ENCODE measurements around the gene MED25. TPM values are rescaled to one million over a fixed set of nuclear protein-coding genes. Genes with fewer than 3 reads are reported as not detected.

The MED25 gene
- total RNA-seq, 1 experiment from 2014 or later, result 37.8 TPM

GRCh38 chr19:49850221-49850486, 32.1 kb downstream of the MED25 start:
- Histone ChIP-seq H3K4me2 (ENCODE audit: low read depth, low read length, poor library complexity, severe bottlenecking) (peak overlapping the region; percentile 92), H3K9me2 (replicated peaks; ENCODE audit: insufficient read depth, low read length) (no peaks in the 10 kb centered on the region), H4K20me1 (ENCODE audit: insufficient read depth, low read depth, low read length) (peaks cover 35% of the 10 kb centered on the region), H2AFZ (ENCODE audit: low read length) (no peak overlapping the region; the same call in 1 of the 2 replicates), H3K4me1 (ENCODE audit: low read length) (peaks cover 30% of the 10 kb centered on the region), H3K9ac (ENCODE audit: low read length) (peak overlapping the region; percentile 85; the same call in 1 of the 2 replicates), H3K36me3 (ENCODE audit: insufficient read depth, low read length) (peaks cover 3% of the 10 kb centered on the region; the same call in 1 of the 2 replicates), H3K9me3 (ENCODE audit: low read length) (no peaks in the 10 kb centered on the region; the same call in 1 of the 2 replicates), H3K27me3 (ENCODE audit: low read length) (no peaks in the 10 kb centered on the region), H3K79me2 (ENCODE audit: low read length) (peaks cover 29% of the 10 kb centered on the region), H3K4me3 (ENCODE audit: low read length) (peak overlapping the region; percentile 72), H3K27ac (ENCODE audit: low read length) (no peak overlapping the region)
- no peak for DNase-seq

DNA sequence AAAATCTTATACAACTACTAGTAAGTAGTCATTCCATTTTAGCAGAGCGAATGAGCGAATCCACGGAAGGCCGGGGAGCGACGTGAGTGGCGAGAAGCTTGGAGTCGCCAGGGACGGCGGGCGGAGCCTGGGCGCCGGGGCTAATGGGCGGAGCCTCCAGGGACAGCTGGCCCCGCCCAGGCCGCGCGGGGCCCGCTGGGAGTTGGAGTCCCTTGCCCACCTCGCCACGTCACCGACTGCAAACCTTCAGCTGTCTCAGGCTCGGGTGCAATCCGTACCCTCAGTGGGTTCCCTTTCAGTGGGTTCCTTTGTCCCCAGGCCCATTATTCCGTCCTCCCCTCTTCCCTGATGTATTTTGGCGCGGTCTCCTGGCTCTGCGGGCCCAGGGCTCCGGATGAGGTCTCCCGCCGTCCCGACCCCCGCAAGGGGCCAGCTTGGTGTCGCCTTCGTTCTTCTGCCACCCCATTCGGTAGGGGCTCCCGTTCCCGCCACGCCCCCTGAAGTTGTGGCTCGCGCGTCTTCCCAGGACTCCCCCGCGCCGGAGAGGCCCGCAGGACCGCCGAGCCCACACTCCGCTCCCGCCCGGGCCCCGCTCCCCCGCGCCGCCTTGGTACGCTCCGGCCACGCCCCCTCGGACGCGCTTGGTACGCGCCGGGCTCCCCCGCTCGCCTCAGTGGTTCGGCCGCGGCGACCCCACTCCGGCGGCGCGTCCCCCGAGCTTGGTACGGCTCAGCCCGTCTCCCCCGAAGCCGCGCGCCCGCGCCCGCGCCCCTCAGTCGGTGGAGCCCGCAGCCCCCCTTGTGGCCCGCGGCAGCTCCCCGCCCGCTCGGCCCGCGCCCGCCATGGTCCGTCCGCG, 32.6 kb downstream of the MED25 start, which contains the start of gene PTOV1:
Gene PTOV1, plus strand, starts transcription at position 673 of the 856 bp plus-strand sequence.
- no peaks in the 10 kb centered on the region for H3K9me2 ChIP-seq (replicated peaks; ENCODE audit: insufficient read depth, low read length)
- H3K4me2 ChIP-seq (ENCODE audit: low read depth, low read length, poor library complexity, severe bottlenecking), result peak within 1 kb of the TSS; percentile 92
- peaks cover 30% of the 10 kb centered on the region for H3K4me1 ChIP-seq (ENCODE audit: low read length)
- H3K9ac ChIP-seq (ENCODE audit: low read length), result peak within 1 kb of the TSS; percentile 85
- H4K20me1 ChIP-seq (ENCODE audit: insufficient read depth, low read depth, low read length), result peaks cover 40% of the 10 kb centered on the region
- no peaks in the 10 kb centered on the region; the same call in 1 of the 2 replicates for H3K9me3 ChIP-seq (ENCODE audit: low read length)
- peak within 1 kb of the TSS; percentile 87; the same call in 1 of the 2 replicates for H2AFZ ChIP-seq (ENCODE audit: low read length)
- no peaks in the 10 kb centered on the region for H3K27me3 ChIP-seq (ENCODE audit: low read length)
- H3K4me3 ChIP-seq (ENCODE audit: low read length), result peak within 1 kb of the TSS; percentile 72
- peak; percentile 98 for DNase-seq
- peak within 1 kb of the TSS; percentile 70 for H3K27ac ChIP-seq (ENCODE audit: low read length)
- peaks cover 29% of the 10 kb centered on the region for H3K79me2 ChIP-seq (ENCODE audit: low read length)
- H3K36me3 ChIP-seq (ENCODE audit: insufficient read depth, low read length), result peaks cover 3% of the 10 kb centered on the region

GRCh38 chr19:49851456-49852259, 33.6 kb downstream of the MED25 start:
- Histone ChIP-seq H3K27ac (ENCODE audit: low read length) (peak overlapping the region; percentile 70; the same call in 1 of the 2 replicates), H3K9me3 (ENCODE audit: low read length) (no peaks in the 10 kb centered on the region; the same call in 1 of the 2 replicates), H3K9ac (ENCODE audit: low read length) (peak overlapping the region; percentile 85), H3K36me3 (ENCODE audit: insufficient read depth, low read length) (peaks cover 8% of the 10 kb centered on the region), H3K4me3 (ENCODE audit: low read length) (peak overlapping the region; percentile 72), H3K4me1 (ENCODE audit: low read length) (peaks cover 30% of the 10 kb centered on the region), H4K20me1 (ENCODE audit: insufficient read depth, low read depth, low read length) (peaks cover 50% of the 10 kb centered on the region), H3K4me2 (ENCODE audit: low read depth, low read length, poor library complexity, severe bottlenecking) (peak overlapping the region; percentile 92), H3K27me3 (ENCODE audit: low read length) (no peaks in the 10 kb centered on the region), H3K79me2 (ENCODE audit: low read length) (peaks cover 29% of the 10 kb centered on the region), H2AFZ (ENCODE audit: low read length) (no peak overlapping the region), H3K9me2 (replicated peaks; ENCODE audit: insufficient read depth, low read length) (no peaks in the 10 kb centered on the region)
- DNase-seq, result peak; percentile 86

DNA sequence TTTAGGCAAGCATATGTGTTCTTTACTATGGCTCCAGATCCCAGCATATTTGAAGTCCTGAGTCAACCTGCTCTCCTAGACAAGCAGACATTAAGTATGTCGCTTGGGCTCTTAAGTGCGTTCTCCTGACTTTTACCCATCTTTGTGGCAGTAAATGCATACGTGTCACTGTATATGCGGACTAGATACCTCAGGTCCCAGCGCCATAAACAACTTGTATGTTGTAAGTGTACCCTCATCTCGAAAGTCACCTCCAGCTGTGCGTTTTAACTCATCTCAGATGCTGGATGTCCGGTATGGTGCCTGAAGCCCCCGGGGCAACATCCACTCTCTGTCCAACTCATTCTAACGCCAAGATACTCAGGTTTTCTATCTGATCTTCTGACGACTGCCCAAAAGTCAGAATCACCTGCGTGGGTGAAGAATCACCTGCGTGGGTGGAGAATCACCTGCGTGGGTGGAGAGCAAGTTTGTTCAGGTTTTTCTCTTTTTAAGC, 34.6 kb downstream of the MED25 start:
- H3K9me2 ChIP-seq (replicated peaks; ENCODE audit: insufficient read depth, low read length), result no peaks in the 10 kb centered on the region
- peaks cover 50% of the 10 kb centered on the region for H4K20me1 ChIP-seq (ENCODE audit: insufficient read depth, low read depth, low read length)
- no peaks in the 10 kb centered on the region for H3K27me3 ChIP-seq (ENCODE audit: low read length)
- DNase-seq, result peak; percentile 57
- peaks cover 30% of the 10 kb centered on the region for H3K4me1 ChIP-seq (ENCODE audit: low read length)
- peak overlapping the region; percentile 81 for H3K4me2 ChIP-seq (ENCODE audit: low read depth, low read length, poor library complexity, severe bottlenecking)
- peak overlapping the region; percentile 85 for H3K9ac ChIP-seq (ENCODE audit: low read length)
- no peaks in the 10 kb centered on the region; the same call in 1 of the 2 replicates for H3K9me3 ChIP-seq (ENCODE audit: low read length)
- no peak overlapping the region for H3K27ac ChIP-seq (ENCODE audit: low read length)
- peaks cover 29% of the 10 kb centered on the region for H3K79me2 ChIP-seq (ENCODE audit: low read length)
- no peak overlapping the region for H2AFZ ChIP-seq (ENCODE audit: low read length)
- H3K4me3 ChIP-seq (ENCODE audit: low read length), result peak overlapping the region; percentile 72
- peaks cover 16% of the 10 kb centered on the region for H3K36me3 ChIP-seq (ENCODE audit: insufficient read depth, low read length)

DNA sequence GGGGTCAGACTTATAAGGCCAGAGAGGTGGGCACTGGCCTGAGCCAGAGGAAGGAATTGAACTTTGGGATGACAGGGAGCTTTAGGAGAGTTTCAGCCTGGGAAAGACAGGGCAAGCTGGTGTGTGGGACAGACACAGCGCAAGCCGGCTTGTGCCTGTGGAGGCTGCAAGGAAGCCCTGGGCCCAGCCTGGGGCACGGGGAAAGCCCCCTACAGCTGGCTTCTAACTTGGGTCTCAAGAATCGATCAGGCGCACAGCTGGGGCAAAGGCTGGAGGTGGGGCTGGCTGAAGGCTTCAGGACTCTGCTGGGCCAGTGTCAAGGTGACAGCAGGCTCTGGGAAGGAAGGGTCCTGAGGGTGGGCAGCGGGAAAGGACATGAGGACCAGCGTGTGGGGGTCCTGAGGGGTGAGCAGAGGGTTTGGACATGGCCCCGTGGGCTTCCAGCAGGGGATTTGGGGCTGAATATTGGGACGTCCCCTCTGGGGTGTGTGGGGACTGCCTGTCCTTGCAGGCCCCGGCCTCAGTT, 35.8 kb downstream of the MED25 start:
- H2AFZ ChIP-seq (ENCODE audit: low read length), result no peak overlapping the region
- peaks cover 29% of the 10 kb centered on the region for H3K79me2 ChIP-seq (ENCODE audit: low read length)
- H3K4me3 ChIP-seq (ENCODE audit: low read length), result no peak overlapping the region
- H3K9ac ChIP-seq (ENCODE audit: low read length), result no peak overlapping the region; the same call in none of the 2 replicates
- H3K27me3 ChIP-seq (ENCODE audit: low read length), result no peaks in the 10 kb centered on the region
- no peaks in the 10 kb centered on the region for H3K9me2 ChIP-seq (replicated peaks; ENCODE audit: insufficient read depth, low read length)
- no peaks in the 10 kb centered on the region; the same call in 1 of the 2 replicates for H3K9me3 ChIP-seq (ENCODE audit: low read length)
- H3K4me2 ChIP-seq (ENCODE audit: low read depth, low read length, poor library complexity, severe bottlenecking), result no peak overlapping the region
- peaks cover 50% of the 10 kb centered on the region for H4K20me1 ChIP-seq (ENCODE audit: insufficient read depth, low read depth, low read length)
- DNase-seq, result no peak
- H3K4me1 ChIP-seq (ENCODE audit: low read length), result peaks cover 30% of the 10 kb centered on the region
- H3K36me3 ChIP-seq (ENCODE audit: insufficient read depth, low read length), result peaks cover 28% of the 10 kb centered on the region
- H3K27ac ChIP-seq (ENCODE audit: low read length), result no peak overlapping the region

DNA sequence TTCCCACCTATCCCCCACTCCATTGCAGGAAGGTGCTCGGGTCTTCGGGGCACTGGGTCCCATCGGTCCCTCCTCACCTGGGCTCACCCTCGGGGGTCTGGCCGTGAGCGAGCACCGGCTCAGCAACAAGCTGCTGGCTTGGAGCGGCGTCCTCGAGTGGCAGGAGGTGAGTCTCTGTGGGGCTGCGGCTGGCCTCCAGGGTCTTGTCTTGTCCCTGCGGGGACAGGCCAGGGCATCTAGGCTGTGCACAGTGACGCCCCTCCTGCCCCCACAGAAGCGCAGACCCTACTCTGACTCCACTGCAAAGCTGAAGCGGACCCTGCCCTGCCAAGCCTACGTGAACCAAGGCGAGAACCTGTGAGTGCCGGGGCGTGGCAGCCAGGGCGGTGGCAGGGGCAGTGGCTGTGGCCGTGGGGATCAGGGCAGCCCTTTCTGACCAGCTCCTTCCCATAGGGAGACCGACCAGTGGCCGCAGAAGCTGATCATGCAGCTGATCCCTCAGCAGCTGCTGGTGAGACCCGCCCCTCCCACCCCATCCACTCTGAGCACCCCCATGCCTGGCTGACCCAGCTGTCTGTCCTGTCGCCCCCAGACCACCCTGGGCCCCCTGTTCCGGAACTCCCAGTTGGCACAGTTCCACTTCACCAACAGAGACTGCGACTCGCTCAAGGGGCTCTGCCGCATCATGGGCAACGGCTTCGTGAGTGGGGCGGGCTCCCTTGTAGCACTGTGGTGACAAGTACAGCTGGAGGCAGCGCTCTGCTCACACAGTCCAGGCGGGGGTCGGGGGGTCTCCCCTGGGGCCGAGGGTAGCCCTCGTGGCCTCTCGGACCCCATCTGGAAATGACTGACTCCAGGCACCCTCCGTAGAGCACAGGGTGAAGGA, 36.5 kb downstream of the MED25 start:
- Histone ChIP-seq H3K36me3 (ENCODE audit: insufficient read depth, low read length) (peaks cover 29% of the 10 kb centered on the region), H3K4me2 (ENCODE audit: low read depth, low read length, poor library complexity, severe bottlenecking) (no peak overlapping the region), H3K27me3 (ENCODE audit: low read length) (no peaks in the 10 kb centered on the region), H3K9me2 (replicated peaks; ENCODE audit: insufficient read depth, low read length) (no peaks in the 10 kb centered on the region), H3K9me3 (ENCODE audit: low read length) (no peaks in the 10 kb centered on the region), H2AFZ (ENCODE audit: low read length) (no peak overlapping the region), H3K27ac (ENCODE audit: low read length) (no peak overlapping the region), H4K20me1 (ENCODE audit: insufficient read depth, low read depth, low read length) (peaks cover 50% of the 10 kb centered on the region), H3K4me3 (ENCODE audit: low read length) (no peak overlapping the region), H3K4me1 (ENCODE audit: low read length) (peaks cover 30% of the 10 kb centered on the region), H3K9ac (ENCODE audit: low read length) (no peak overlapping the region), H3K79me2 (ENCODE audit: low read length) (peaks cover 29% of the 10 kb centered on the region)
- DNase-seq, result no peak

GRCh38 chr19:49855277-49855675, 37.2 kb downstream of the MED25 start:
- peaks cover 29% of the 10 kb centered on the region; the same call in 1 of the 2 replicates for H3K36me3 ChIP-seq (ENCODE audit: insufficient read depth, low read length)

More at GRCh38 chr19:49855277-49855675, 37.2 kb downstream of the MED25 start:
- Histone ChIP-seq H3K9ac (ENCODE audit: low read length) (no peak overlapping the region), H3K9me2 (replicated peaks; ENCODE audit: insufficient read depth, low read length) (no peaks in the 10 kb centered on the region), H3K4me3 (ENCODE audit: low read length) (no peak overlapping the region), H3K4me2 (ENCODE audit: low read depth, low read length, poor library complexity, severe bottlenecking) (no peak overlapping the region), H3K9me3 (ENCODE audit: low read length) (no peaks in the 10 kb centered on the region), H4K20me1 (ENCODE audit: insufficient read depth, low read depth, low read length) (peaks cover 45% of the 10 kb centered on the region), H3K27ac (ENCODE audit: low read length) (no peak overlapping the region), H3K79me2 (ENCODE audit: low read length) (peaks cover 29% of the 10 kb centered on the region), H2AFZ (ENCODE audit: low read length) (no peak overlapping the region), H3K27me3 (ENCODE audit: low read length) (no peaks in the 10 kb centered on the region), H3K4me1 (ENCODE audit: low read length) (peaks cover 26% of the 10 kb centered on the region)
- peak; percentile 70 for DNase-seq

All from Karpas-422 (cell line).